PC-3 (cell line): ENCODE measurements around the gene PHF11. TPM values are rescaled to one million over a fixed set of nuclear protein-coding genes. Genes with fewer than 3 reads are reported as not detected.

ENCODE experiments used
- ATAC-seq: fragments of 200-7000 bp; cut with Tn5 transposase; 2 replicates; pipeline ENCODE4 v1.9.1; 2020; ENCODE audit warnings: mild to moderate bottlenecking, moderate library complexity
- BruUV-seq: library from RNA; stranded (reverse); fragments of 400-500 nt; replicated peaks from 2 replicates; lab custom pipeline; 2021; lab: Mats Ljungman, UMichigan
- CTCF ChIA-PET: fragments of 300-600 bp; sonication (Branson Sonifier 250); formaldehyde crosslinking; loops from one replicate; lab custom pipeline; 2022; ENCODE audit warnings: antibody characterized with exemption; lab: Charles Lee
- POLR2A ChIA-PET: fragments of 300-600 bp; sonication (Branson Sonifier 250); formaldehyde crosslinking; loops from one replicate; lab custom pipeline; 2022; ENCODE audit warnings: antibody characterized with exemption; ENCODE audit not compliant: unreplicated experiment; lab: Charles Lee
- DNase-seq: peaks from one replicate; pipeline ENCODE4 v3.0.0-alpha.2; 2015
- H2AFZ ChIP-seq: fragments of 300-600 bp; sonication (generic); 2 replicates; pipeline ENCODE4 v1.6.0; 2016; ENCODE audit warnings: antibody characterized with exemption, low read length
- H3F3A ChIP-seq: fragments of 300-600 bp; sonication (generic); one replicate; pipeline ENCODE4 v1.6.0; 2017; ENCODE audit warnings: antibody characterized with exemption, low read length, control low read depth, mild to moderate bottlenecking; ENCODE audit not compliant: unreplicated experiment
- H3K27ac ChIP-seq: fragments of 300-600 bp; sonication (generic); 2 replicates; pipeline ENCODE4 v1.5.1; 2016; ENCODE audit warnings: mild to moderate bottlenecking, low read length
- H3K27me3 ChIP-seq: fragments of 300-600 bp; sonication (generic); 2 replicates; pipeline ENCODE4 v1.6.1; 2016; ENCODE audit warnings: low read length, mixed read lengths
- H3K36me3 ChIP-seq: fragments of 300-600 bp; sonication (generic); 2 replicates; pipeline ENCODE4 v1.6.1; 2016; ENCODE audit warnings: low read depth, mixed run types, low read length, mixed read lengths
- H3K4me1 ChIP-seq: fragments of 300-600 bp; sonication (generic); 2 replicates; pipeline ENCODE4 v1.5.1; 2016; ENCODE audit warnings: low read length; ENCODE audit not compliant: insufficient read depth
- H3K4me2 ChIP-seq: fragments of 300-600 bp; sonication (generic); 2 replicates; pipeline ENCODE4 v1.6.0; 2016; ENCODE audit warnings: low read length
- H3K4me3 ChIP-seq: fragments of 300-600 bp; sonication (generic); 2 replicates; pipeline ENCODE4 v1.5.1; 2016; ENCODE audit warnings: mild to moderate bottlenecking, low read length, mixed read lengths
- H3K79me2 ChIP-seq: fragments of 300-600 bp; sonication (generic); 2 replicates; pipeline ENCODE4 v1.6.1; 2017; ENCODE audit warnings: low read length, mixed read lengths
- H3K9ac ChIP-seq: fragments of 300-600 bp; sonication (generic); 2 replicates; pipeline ENCODE4 v1.6.0; 2016; ENCODE audit warnings: mild to moderate bottlenecking, low read length
- H3K9me2 ChIP-seq: fragments of 300-600 bp; sonication (generic); replicated peaks from 2 replicates; pipeline ENCODE4 v1.6.1; 2016; ENCODE audit warnings: mixed run types, low read length, mixed read lengths
- H3K9me3 ChIP-seq: fragments of 300-600 bp; sonication (generic); 2 replicates; pipeline ENCODE4 v1.6.1; 2016; ENCODE audit warnings: low read length, mixed read lengths
- H4K20me1 ChIP-seq: fragments of 300-600 bp; sonication (generic); 2 replicates; pipeline ENCODE4 v1.6.1; 2016; ENCODE audit warnings: low read length, mixed read lengths
- EZH2 ChIP-seq: fragments of 300-600 bp; sonication (generic); IDR thresholded peaks from one replicate; pipeline ENCODE4 v1.6.1; 2017; ENCODE audit warnings: antibody characterized with exemption, mild to moderate bottlenecking, low read length; ENCODE audit not compliant: unreplicated experiment
- EZH2phosphoT487 ChIP-seq: fragments of 300-600 bp; sonication (generic); IDR thresholded peaks from 2 replicates; pipeline ENCODE4 v1.6.1; 2018; ENCODE audit warnings: mild to moderate bottlenecking, antibody characterized with exemption, low read length, borderline replicate concordance
- intact Hi-C: fragments of 100-400 bp; cut with micrococcal nuclease; formaldehyde crosslinking; loops from 2 replicates; pipeline ENCODE4 v1.9.0; 2023
- total RNA-seq: library from RNA; depleted of rRNA; stranded (reverse); fragments of >200 nt; gene quantifications from 2 replicates; pipeline ENCODE4 v1.2.3, GENCODE V29; 2014
- TF ChIP-seq, protein P1 (sequence below): fragments of 300-600 bp; sonication (generic); conservative IDR thresholded peaks from 2 replicates; pipeline ENCODE4 v1.5.1; 2017; ENCODE audit warnings: antibody characterized with exemption, low read depth, mild to moderate bottlenecking, low read length

Gene PHF11
- total RNA-seq, 1 experiment from 2014 or later = 7.9 TPM

DNA sequence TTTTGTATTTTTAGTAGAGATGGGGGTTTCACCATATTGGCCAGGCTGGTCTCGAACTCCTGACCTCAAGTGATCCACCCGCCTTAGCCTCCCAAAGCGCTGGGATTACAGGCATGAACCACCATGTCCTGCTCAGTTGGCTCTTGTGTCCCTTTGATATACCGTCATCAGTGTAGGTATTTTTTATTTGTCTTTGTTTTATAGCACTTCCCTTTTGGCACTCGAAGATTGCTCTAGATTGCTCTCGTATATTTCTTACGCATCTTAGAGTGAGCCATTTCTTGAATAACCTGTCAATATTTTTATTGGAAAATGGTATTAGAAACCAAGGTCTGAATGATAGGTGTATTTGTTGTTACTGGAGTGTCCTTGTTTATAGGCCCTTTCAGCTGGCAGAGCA is 42.3 kb upstream of the PHF11 start:
- no peaks in the 10 kb centered on the region for H3K27me3 ChIP-seq
- no peaks in the 10 kb centered on the region for H3K36me3 ChIP-seq
- H3K79me2 ChIP-seq = peaks cover 15% of the 10 kb centered on the region
- TF ChIP-seq EZH2phosphoT487 (no peak), EZH2 (no peak)
- TF ChIP-seq, protein P1, sequence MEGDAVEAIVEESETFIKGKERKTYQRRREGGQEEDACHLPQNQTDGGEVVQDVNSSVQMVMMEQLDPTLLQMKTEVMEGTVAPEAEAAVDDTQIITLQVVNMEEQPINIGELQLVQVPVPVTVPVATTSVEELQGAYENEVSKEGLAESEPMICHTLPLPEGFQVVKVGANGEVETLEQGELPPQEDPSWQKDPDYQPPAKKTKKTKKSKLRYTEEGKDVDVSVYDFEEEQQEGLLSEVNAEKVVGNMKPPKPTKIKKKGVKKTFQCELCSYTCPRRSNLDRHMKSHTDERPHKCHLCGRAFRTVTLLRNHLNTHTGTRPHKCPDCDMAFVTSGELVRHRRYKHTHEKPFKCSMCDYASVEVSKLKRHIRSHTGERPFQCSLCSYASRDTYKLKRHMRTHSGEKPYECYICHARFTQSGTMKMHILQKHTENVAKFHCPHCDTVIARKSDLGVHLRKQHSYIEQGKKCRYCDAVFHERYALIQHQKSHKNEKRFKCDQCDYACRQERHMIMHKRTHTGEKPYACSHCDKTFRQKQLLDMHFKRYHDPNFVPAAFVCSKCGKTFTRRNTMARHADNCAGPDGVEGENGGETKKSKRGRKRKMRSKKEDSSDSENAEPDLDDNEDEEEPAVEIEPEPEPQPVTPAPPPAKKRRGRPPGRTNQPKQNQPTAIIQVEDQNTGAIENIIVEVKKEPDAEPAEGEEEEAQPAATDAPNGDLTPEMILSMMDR = no peak
- no peak overlapping the region for H3K4me2 ChIP-seq
- no peak for ATAC-seq
- no peaks in the 10 kb centered on the region for H3F3A ChIP-seq
- no peak overlapping the region for H2AFZ ChIP-seq
- CTCF ChIA-PET = no interaction called here
- H3K9ac ChIP-seq = no peak overlapping the region
- no peak overlapping the region for H3K4me3 ChIP-seq
- no peaks in the 10 kb centered on the region for H4K20me1 ChIP-seq
- no peak overlapping the region for H3K27ac ChIP-seq
- no peak for DNase-seq
- no TSS peak for BruUV-seq
- H3K9me3 ChIP-seq = no peaks in the 10 kb centered on the region
- intact Hi-C loops = no loop called here
- H3K9me2 ChIP-seq = no peaks in the 10 kb centered on the region
- H3K4me1 ChIP-seq = peaks cover 28% of the 10 kb centered on the region
- POLR2A ChIA-PET = no interaction called here

DNA sequence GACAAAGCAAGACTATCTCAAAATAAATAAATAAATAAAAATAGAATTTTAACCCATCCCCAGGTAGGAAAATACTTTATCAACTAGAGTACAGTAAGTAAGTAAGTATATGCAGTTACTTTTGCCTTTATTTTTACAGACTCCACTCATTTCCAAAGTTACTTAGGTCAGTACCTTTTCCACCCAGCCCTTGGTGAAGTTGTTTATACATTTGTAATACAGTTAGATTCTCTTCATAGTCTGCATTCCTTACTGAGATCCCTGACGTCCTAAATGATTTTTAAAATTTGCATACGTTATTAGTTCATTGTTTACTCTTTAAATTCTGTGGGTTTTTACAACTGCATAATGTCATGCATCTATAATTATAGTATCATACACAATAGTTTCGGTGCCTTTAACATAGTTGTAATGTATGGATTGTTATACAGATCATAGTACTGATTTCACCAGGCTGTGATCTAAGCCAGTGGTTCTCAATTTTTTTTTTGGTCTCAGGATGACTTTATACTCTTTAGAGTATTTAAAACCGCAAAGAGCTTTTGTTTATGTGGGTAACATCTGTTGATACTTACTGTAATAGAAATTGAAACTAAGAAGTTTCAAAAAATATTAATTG is 41.3 kb upstream of the PHF11 start:
- BruUV-seq = no TSS peak
- H3K36me3 ChIP-seq = no peaks in the 10 kb centered on the region
- CTCF ChIA-PET = no interaction called here
- H2AFZ ChIP-seq = no peak overlapping the region
- H3K4me1 ChIP-seq = peaks cover 23% of the 10 kb centered on the region
- no peaks in the 10 kb centered on the region for H3K27me3 ChIP-seq
- H3K79me2 ChIP-seq = peaks cover 6% of the 10 kb centered on the region
- H3F3A ChIP-seq = no peaks in the 10 kb centered on the region
- H3K9ac ChIP-seq = no peak overlapping the region
- no peak overlapping the region for H3K4me2 ChIP-seq
- no peaks in the 10 kb centered on the region for H3K9me3 ChIP-seq
- no peak overlapping the region for H3K4me3 ChIP-seq
- no peak overlapping the region for H3K27ac ChIP-seq
- H3K9me2 ChIP-seq = no peaks in the 10 kb centered on the region
- intact Hi-C loops = no loop called here
- no peak for TF ChIP-seq EZH2phosphoT487
- TF ChIP-seq, protein P1 = no peak
- no peak for TF ChIP-seq EZH2
- ATAC-seq = no peak
- POLR2A ChIA-PET = interaction anchor here (0.5 kb wide), 1 partner anchor 36 kb away, joined by 11 read pairs; no protein-coding TSS in a partner anchor
- H4K20me1 ChIP-seq = no peaks in the 10 kb centered on the region
- no peak for DNase-seq

DNA sequence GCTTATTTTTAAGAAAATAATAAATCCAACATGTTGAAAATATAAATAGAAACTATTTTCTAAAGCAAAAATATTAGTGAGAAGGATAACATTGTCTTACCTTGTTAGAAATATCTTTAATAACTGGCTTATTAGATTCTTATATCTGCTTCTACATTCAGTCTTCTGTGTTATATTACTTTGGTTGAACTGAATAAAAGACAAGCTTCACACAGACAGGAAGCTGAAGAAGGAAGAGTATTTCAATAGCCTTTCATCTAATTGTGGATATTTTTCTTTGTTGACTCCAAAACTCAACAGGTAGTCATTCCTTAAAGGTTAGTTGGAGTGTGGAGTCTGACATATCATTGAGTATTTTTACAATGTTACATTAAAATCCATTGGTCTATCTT is 40.8 kb upstream of the PHF11 start:
- POLR2A ChIA-PET = interaction anchor here (0.5 kb wide), 1 partner anchor 35 kb away, joined by 11 read pairs; no protein-coding TSS in a partner anchor
- TF ChIP-seq EZH2phosphoT487 (no peak), EZH2 (no peak)
- TF ChIP-seq, protein P1 = no peak

More for the DNA sequence above, 40.8 kb upstream of the PHF11 start:
- Histone ChIP-seq H3F3A (no peaks in the 10 kb centered on the region), H3K4me3 (no peak overlapping the region), H3K9me3 (no peaks in the 10 kb centered on the region), H2AFZ (no peak overlapping the region), H3K27ac (no peak overlapping the region), H3K27me3 (no peaks in the 10 kb centered on the region), H3K9ac (no peak overlapping the region), H3K4me1 (peaks cover 23% of the 10 kb centered on the region), H3K79me2 (peaks cover 6% of the 10 kb centered on the region), H3K36me3 (no peaks in the 10 kb centered on the region), H3K9me2 (no peaks in the 10 kb centered on the region), H4K20me1 (no peaks in the 10 kb centered on the region), H3K4me2 (no peak overlapping the region)
- intact Hi-C loops = no loop called here
- CTCF ChIA-PET = no interaction called here
- DNase-seq (no peak), ATAC-seq (no peak)
- no TSS peak for BruUV-seq
